Measurements from ENCODE around the gene S100A7A.

S100A7A gene

DNA sequence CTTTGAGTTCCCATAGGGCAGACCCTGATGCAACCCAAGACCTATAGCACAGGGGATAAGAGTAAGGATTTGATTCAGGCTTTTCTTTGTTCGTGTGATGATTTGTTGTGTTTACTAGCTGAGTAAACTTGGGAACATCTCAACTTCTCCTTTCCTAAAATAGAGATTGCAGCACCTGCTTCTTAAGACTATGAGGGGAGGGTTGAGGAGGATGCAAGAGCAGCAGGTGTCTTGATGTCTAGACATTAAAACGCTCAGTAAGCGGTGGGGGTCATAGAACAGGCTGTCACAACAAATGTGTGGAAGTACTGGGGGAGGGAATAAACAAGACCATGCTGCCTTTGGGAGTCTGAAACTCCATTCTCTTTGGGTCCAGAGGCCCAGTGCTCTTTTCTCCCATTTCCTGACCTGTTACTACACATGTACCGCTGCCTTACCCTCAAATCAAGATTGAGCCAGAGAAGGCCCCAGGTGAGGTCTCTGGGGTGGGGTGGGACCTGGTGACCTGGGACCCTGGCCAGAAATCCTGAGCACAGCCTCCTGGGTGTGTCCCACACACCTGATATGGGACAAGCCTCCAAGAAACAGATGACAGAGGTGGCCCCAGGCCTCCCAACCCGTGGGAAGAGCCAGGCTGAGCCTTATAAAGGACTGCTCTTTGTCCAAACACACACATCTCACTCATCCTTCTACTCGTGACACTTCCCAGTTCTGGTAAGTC lies at the start of gene S100A7A:
TSS of gene S100A7A (plus strand) at position 671 of the 721 bp plus-strand sequence. CDS start 1,563 bp downstream, outside the sequence.
- no peak for DNase-seq

DNA sequence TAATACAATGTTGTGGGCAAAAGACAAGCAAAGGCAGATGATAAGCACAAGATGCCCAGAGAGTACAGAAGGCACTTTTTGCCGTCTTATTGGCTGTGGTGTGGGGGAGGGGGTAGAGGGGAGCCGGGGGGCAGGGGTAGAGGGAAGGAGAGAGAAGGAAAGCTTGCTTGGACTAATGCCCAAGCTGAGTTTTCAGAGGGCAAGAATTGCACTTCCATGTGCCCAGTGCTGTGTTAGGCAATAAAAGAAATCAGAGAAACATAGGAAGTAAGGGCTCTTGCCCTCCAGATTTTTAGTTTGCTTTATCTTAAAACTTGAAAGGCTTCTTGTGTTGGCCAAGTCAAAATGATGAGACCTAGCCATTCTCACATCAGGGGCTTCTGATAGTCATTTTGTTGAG lies 49.2 kb upstream of the S100A7A start:
- DNase-seq: no peak

DNA sequence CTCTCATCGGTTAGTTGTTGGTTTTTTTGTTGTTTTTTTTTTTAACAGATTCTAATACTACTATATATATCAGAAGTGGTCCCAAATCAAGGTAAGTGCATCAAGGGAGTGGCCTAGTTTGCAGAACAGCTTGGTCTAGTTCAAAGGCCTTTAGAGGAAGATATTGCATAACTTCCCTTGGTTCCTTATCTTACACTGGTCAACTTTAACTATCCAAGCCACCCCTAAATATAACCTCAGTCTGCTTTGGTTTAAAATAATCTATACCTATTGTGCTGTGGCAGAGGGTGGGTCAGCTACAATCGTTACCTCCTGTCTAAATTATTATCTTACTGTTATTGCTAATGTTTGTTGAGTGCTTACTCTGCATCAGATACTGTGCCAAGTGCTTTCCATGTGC lies 47.8 kb upstream of the S100A7A start:
- DNase-seq: no peak

DNA sequence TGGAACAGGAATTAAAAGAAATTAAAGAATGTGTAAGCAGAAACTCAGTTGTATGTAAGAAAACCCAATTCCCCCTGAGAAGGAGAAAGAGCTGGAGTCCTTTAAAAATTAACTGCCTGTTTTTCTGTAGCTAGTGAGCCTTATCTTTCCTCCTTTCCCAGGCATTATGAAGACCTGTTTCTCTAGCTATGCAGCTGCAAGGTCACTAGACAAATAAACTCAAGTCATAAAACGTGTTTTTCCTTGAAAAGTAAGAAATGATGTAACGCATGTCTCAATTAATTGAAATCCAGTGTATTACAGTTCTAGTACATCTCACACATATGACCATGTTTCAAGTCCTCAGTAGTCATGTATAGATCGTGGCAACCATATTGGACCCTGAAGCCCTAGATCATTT lies 46.2 kb upstream of the S100A7A start:
- no peak for DNase-seq

DNA sequence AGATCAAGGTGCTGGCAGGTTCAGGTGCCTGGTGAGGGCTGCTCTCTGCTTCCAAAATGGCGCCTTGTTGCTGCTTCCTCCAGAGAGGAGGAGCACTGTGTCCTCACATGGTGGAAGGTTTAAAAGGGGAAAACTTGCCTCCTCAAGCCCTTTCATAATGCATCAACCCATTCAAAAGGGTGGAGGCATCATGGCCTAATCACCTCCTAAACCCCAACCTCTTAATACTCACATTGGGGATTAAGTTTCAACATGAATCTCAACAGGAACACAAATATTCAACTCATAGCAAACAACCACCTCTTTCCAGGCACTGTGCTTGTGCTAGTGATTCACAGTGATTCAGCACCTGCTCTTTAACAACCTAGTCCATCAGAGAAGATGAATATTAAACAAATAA lies 45.1 kb upstream of the S100A7A start:
- no peak for DNase-seq

DNA sequence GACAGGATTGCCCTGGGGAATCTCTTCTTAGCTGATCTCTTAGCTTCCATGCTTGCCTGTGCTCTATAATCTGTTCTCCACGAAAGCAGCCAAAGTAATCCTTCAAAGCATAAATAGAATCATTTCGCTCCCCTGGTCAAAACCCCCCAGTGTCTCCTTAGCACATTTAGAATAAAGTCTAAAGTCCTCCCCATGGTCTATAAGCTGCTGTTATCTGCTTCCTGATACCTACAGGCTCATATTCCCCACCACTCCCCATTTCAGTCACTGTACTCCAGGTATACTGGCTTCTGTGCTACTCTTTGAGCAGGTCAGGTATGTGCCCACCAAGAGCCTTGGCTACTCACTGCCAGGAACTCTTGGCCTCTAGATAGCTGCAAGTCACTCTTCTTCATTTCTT lies 43.7 kb upstream of the S100A7A start:
- no peak for DNase-seq

DNA sequence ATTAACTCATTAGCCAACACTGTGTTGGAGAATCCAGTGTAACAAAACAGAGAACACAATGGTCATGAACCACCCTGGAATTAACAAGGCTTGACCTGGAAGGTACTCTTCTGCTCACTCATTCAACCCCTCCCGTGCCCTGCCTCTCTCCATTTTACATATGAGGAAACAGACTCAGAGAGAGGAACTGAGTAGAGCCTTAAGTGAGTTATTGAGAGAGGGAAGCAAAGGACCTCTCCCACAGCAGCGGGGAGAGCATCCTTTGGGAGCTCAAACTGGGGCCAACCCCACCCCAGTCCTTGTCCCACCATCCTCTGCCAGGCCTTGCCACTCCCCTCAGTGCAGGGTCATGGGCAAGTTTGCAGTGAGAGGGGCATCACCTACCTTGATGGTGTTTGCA lies 42.2 kb upstream of the S100A7A start:
- DNase-seq: no peak

DNA sequence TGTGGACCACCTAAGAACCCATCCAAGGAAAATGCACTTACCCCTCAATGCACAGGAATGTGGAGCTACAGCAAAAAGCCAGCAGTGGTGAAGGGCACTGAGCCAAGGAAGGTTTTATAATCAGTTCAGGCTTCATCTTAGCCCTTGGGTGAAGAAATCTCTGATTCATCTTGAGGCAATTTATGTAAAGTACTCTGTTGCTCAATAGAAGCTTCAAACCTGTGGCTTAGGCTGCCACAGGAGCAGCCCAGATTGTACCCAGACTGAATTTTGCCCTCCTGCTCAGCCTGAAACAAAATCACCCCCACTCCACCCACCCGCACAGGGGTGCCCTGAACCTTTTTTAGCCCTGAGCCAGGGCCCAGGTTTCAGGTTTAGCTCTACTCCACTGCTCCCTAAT lies 40.8 kb upstream of the S100A7A start, which contains the start of gene S100A12:
TSS of gene S100A12 (minus strand) at position 111 of the 400 bp plus-strand sequence. CDS start 1,029 bp downstream, outside the sequence.
- no peak for DNase-seq

DNA sequence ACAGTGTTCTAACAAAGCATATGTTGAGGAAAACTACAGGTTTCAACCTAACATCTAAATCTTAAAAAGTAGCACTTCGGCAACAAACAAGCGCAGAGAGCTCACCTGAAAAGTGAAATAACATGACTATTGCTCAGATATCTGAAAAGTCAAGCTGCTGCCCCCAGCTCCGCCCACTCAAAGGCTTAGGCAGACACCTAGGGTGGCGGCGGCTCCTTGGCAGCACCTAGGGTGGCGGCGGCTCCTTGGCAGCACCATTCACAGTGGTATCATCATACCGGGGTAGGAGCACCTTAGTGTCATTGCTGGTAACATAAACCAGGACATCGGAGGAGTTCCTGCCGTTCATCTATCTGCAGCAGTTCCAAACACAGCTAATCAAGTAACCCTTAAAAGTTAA lies 36.7 kb upstream of the S100A7A start:
- no peak for DNase-seq

DNA sequence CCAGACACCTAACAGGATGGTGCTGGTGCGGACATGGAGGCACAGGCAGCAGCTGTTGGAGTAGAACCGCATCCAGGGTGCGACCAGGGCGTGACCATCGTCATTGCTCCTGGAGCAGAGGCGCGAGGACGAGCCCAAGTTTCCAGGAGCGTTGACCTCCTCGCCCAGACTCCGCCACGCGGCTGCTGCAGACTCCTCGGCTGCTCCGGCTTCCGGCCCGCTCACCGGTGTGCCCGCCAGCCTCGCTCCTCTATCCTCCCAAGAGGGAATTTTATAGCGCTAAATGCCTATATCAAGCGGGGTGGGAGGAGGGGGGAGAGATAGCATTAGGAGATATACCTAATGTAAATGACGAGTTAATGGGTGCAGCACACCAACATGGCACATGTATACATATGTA lies 35.6 kb upstream of the S100A7A start:
- no peak for DNase-seq

DNA sequence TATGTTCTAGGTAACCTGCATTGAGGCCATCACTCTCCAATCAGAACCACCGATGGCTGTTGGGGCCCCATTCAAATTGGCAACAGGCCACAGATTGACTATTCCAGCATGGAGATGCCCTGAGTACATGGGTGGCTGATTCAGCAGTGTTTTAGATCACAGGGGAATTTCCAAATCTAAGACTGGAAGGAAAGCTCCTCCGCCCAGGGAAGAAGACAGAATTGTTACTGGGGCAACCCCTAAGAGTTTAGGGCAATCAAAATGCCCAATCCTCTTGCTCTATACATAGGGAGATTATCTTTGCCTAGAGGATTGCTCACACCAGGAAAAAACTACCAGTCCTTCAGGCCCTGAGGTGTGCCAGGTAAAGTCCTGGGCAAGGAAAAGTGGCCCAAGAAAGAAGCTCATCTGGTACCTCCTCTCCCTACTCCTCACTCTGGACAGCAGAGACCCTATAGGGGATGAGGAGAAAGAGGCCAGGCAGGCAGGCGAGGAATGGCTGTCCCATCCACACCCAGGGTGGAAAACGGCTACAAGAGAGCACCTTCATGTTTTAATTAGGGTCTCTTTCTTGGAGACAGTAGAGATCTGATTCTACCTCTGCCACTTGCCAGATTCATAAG lies 31.3 kb upstream of the S100A7A start:
- no peak for DNase-seq

DNA sequence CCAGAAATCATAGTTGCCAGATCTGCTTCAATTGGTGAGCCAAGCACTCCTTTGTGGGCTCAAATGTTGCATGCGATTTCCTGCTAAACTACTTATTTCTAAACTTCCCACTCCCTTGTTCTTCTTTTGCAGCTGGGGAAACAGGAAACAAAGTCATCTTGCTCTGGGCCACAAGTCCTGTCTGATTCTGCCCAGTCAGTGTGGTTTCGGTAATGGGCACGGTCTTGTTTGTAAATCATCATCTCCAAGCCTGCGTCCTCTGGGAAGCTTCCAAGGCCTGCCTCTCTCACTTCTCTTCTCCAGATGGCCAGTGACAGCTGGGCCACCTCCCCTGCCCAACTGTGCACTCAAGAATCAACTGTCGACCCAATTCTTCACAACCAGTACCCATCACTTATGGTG lies 29.8 kb upstream of the S100A7A start:
- DNase-seq: no peak

DNA sequence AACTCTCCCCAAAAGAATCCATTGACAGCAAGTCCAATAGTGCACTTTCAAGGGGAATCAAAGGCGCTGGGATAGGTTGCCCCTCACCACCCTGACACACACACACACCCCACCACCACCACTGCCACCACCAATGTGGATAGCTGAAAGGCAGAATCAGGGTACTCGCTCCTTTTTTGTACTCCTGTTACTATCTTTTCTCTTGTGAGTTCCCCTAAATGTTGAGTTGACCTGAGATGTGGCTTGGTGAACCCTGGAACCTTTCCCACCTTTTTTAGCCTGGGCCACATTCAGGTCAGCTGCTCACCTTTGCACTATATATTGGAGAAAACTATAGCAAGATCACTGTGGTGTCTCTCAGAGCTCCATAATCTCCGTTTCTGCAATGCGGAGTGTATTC lies 29.3 kb upstream of the S100A7A start:
- DNase-seq: no peak

DNA sequence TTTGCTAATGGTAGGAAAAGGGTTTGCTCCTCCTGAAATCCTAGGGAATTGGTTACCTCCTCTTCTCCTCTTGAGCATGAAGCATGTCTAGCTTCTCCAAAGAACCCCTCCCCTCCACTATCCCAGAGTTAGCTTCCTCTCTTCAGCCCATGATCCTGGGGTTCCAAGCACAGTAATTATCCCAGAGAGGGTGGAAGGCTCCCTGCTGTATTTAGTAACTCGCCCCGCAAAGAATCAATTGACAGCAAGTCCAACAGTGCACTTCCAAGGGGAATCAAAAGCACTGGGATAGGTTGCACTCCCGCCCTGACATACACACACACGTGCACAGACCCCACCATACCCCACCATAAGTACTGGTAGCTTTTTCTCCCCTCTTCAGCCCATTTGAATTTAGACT lies 28.5 kb upstream of the S100A7A start:
- no peak for DNase-seq

DNA sequence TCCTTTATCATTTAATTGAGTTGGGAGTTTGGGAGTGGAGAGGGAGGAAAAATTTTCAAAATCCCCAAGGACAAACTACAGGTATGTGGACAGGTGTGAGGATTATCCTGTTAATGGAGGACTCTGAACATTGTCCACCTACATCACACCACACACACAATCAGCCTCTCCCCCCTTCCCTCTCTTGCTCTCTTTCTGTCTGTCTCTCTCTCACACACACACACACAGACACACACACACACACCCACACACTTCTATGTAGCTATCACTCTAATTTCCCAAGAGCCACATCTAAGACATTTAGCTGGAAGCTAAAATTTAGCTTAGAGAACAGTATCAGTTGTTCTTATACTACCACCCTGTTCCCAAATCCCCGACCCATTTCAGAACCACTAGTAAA lies 26.9 kb upstream of the S100A7A start:
- no peak for DNase-seq

DNA sequence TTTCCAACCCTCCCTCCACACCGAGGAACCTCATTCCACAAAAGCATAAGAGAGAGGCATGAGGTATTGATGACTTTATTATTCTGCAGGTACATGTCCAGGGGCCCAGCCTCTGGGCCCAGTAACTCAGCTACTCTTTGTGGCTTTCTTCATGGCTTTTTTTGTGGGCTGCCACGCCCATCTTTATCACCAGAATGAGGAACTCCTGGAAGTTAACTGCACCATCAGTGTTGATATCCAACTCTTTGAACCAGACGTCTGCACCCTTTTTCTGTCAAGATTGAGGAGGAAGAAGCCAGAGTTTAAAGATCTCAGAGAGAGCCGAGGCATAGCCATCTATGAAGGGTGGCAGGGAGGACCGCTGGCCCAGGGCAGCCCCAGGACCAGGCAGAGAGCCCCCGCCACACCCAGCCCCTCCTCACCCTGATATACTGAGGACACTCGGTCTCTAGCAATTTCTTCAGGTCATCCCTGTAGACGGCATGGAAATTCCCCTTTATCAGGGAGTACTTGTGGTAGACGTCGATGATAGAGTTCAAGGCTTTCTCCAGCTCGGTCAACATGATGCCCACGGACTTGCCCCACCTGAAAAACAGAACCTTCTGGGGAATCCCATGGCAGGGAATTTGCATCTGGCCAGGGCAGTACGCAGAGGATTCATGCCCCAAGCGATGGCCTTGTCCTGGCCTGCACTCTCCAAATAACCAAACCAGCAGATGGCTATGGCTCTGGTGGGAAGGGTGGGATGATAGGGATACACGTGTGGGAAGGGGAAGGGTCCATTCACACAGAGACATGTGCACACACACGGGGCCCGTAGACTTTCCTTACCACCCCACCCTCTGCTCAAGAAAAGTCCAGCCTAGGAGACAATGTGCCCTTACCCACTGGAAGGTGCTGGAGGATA lies 26.1 kb upstream of the S100A7A start:
- DNase-seq: no peak

DNA sequence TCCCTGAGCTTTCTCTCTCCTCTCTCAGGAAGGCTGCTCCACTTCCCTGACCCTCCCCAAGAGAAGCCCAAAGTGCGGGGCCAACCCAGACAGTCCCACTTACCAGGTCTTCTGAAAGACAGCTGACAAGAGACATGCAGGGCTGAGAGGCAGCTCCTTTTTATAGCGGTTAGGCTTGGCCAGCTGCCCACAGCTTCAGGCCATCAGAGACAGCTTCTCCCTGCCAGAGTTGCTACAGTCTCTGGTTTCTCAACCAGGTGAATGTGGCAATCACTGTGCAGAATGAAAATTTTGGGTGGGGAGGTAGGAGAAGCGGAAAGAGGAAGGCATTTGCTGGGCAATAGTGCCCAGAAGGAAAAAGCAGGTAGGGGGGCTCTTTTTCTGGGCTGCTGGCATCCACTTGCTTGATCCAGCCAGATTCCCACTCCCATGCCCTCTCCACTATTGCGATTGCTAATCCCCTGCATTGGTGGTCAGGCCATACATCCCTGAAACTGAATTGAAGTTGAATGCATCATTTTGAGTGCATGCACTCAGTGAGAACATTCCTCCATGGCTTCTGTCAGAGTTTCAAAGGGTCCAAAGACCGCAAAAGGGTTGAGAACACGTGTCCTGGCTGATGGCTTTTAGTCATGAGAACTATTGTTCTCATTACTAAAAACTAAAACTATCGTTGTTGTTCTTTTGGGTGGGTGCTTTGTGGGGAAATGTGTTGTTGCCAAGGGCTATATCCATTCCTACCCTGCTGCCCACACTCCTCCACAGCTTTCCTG lies 25.2 kb upstream of the S100A7A start, which contains the start of gene S100A8:
TSS of gene S100A8 (minus strand) at position 136 of the 773 bp plus-strand sequence. CDS start 538 bp downstream, outside the sequence.
- DNase-seq: no peak

DNA sequence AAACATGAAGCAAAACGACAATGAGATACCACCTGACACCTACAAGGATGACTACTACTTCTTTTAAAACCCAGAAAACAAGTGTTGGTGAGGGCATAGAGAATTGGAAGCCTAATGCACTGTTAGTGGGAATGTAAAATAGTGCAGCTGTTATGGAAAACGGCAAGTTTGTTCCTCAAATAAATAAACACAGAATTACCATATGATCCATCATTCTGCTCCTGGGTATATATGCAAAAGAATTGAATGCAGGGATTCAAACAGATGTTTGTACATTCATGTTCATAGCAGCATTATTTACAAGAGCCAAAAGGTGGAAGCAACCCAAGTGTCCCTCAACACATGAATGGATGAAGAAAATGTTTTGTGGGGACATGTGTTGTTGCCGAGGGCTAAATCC lies 24.1 kb upstream of the S100A7A start:
- no peak for DNase-seq

DNA sequence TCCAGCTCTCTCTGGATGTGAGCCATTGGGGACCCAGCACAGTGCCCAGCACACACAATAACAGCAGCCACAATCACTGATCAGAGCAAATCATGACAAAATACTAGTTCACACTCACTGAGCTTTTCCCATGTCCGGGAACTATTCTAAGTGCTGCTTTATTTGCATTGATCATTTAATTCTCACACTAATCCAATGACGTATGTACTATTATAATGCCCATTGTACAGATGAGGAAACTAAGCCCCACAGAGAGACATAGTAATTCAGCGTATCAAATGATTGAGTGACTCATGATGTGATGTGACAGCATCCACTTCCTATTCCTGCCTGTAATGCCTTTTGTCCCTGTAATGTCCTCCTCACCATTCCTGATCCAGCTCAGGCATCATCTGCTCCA lies 23.5 kb upstream of the S100A7A start:
- no peak for DNase-seq

DNA sequence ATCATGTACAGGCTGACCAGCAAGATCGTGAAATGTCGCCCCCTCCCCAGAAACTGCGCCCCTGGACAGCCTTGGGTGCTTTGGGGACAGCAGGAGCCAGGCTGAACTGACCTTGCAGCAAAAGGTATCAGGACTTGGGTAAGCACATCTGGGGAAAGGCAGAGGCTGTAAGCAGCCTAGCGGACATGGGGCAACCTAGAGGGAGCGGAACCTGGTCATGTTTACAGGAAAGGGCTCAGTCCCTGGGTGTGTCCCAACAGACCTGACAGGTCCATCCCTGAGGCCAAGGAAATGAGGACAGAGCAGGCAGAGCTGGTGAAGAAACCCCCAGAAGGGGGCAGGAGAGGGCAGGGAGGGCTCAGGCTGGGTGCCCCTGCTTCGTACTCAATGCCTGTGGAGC lies 22.4 kb upstream of the S100A7A start:
- DNase-seq: no peak

DNA sequence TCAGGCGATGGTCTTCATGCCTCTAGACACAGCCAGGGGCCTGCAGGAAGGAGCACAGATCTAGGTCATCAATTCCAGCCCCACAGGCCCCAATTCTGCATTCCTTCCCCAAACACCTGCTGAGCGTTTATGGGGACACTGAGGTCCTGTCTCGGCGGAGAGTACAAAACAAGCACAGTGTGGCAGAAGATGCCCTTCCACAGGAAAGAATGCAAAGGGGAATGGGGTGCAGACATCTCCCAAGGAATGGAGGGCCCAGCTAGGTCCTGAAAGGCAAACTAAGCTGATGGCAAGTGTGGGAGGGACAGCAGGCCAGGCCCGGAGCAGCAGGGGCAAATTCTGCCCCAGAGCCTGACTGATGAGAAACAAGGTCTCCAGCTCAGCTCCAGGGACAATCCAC lies 21.9 kb upstream of the S100A7A start:
- DNase-seq: no peak

DNA sequence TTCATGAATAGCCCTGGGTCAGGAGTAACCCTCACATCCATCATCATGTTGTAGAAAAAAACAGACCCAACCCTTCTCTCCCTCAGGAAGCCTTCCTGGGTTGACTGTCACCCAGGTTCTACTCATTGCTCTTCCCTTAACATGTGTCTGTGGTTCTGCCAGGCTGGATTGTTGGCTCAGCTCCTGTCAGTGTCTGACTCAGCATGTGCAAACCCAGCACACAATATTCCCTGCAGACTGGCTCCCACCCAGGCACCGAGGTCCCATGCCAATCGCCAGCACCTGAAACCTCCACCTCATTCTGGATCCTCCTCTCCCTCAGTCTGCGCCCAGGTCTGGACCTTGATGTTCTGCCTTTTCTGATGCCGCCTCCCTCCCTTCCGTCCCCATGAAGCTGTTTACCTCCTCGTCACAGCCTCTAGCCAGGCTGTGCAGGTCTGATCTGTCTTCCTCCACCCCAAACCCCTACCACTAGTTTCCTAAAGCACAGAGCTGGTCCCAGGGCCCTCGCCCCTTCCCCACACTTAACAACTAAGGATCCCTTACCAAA lies 21.1 kb upstream of the S100A7A start:
- no peak for DNase-seq
